Activated CD4-positive, alpha-beta memory T cell treated with anti-CD3 and anti-CD28 coated beads, Interleukin-2, amount 10 ng/mL, durations not matched to agents 7 days and 5 days (primary cell): ENCODE data around the gene TCAP. TPM values are rescaled to one million over a fixed set of nuclear protein-coding genes. Genes with fewer than 3 reads are reported as not detected.

Source experiments
- CTCF ChIA-PET: fragments of 350-600 bp; sonication (Branson Sonifier 250); formaldehyde crosslinking; loops from one replicate; lab custom pipeline; 2021; ENCODE audit warnings: antibody characterized with exemption, inconsistent platforms; lab: Charles Lee
- POLR2A ChIA-PET: fragments of 350-600 bp; sonication (Branson Sonifier 250); formaldehyde crosslinking; loops from one replicate; lab custom pipeline; 2021; ENCODE audit warnings: antibody characterized with exemption; lab: Charles Lee
- DNase-seq: peaks from one replicate; pipeline ENCODE4 v3.0.0-alpha.2; 2020
- H3K27ac Mint-ChIP-seq: one replicate; pipeline ENCODE4 v1.8.0; 2021; ENCODE audit warnings: mild to moderate bottlenecking, mixed read lengths
- H3K27me3 Mint-ChIP-seq: one replicate; pipeline ENCODE4 v1.8.0; 2021; ENCODE audit warnings: mixed read lengths
- H3K36me3 Mint-ChIP-seq: one replicate; pipeline ENCODE4 v1.8.0; 2021; ENCODE audit warnings: low read depth, mixed read lengths
- H3K4me1 Mint-ChIP-seq: one replicate; pipeline ENCODE4 v1.8.0; 2021; ENCODE audit warnings: mixed read lengths
- H3K4me3 Mint-ChIP-seq: one replicate; pipeline ENCODE4 v1.8.0; 2021; ENCODE audit warnings: mild to moderate bottlenecking, mixed read lengths
- H3K9me3 Mint-ChIP-seq: one replicate; pipeline ENCODE4 v1.8.0; 2021; ENCODE audit warnings: mixed read lengths
- total RNA-seq, 2 experiments: library from RNA; stranded (reverse); gene quantifications; one replicate each; pipeline ENCODE4 v1.2.3, GENCODE V29; 2021

Gene TCAP
- total RNA-seq, 2 experiments from 2014 or later: 1.3 to 1.5 TPM

- peaks cover 6% of the 10 kb centered on the region for H3K36me3 Mint-ChIP-seq
- POLR2A ChIA-PET: interaction anchor here (1.0 to 2.5 kb wide), 2 partner anchors 33 to 75 kb away, joined by 4 to 10 read pairs; partner anchors contain the start of genes MIEN1 and PGAP3
- H3K27ac Mint-ChIP-seq: no peak overlapping the region
- no peaks in the 10 kb centered on the region for H3K27me3 Mint-ChIP-seq
- peaks cover 15% of the 10 kb centered on the region for H3K4me1 Mint-ChIP-seq
- CTCF ChIA-PET: interaction anchor here (1.2 to 3.3 kb wide), 16 partner anchors 9 to 103 kb away, joined by 3 to 31 read pairs (median 14); partner anchors contain the start of genes MIEN1, PNMT and TCAP
- no peak overlapping the region for H3K4me3 Mint-ChIP-seq
- no peak for DNase-seq
- no peaks in the 10 kb centered on the region for H3K9me3 Mint-ChIP-seq
Measured at GRCh38 chr17:39655105-39655504, 10.0 kb upstream of the TCAP start.

- no peaks in the 10 kb centered on the region for H3K27me3 Mint-ChIP-seq
- H3K36me3 Mint-ChIP-seq: peaks cover 23% of the 10 kb centered on the region
- CTCF ChIA-PET: interaction anchor here (1.4 to 2.2 kb wide), 2 partner anchors 11 to 37 kb away, joined by 3 to 9 read pairs; no protein-coding TSS in a partner anchor
- POLR2A ChIA-PET: no interaction called here
- H3K9me3 Mint-ChIP-seq: no peaks in the 10 kb centered on the region
- H3K4me1 Mint-ChIP-seq: peaks cover 11% of the 10 kb centered on the region
- no peak overlapping the region for H3K4me3 Mint-ChIP-seq
- DNase-seq: no peak
- no peak overlapping the region for H3K27ac Mint-ChIP-seq
Measured at GRCh38 chr17:39658346-39658745, 6.8 kb upstream of the TCAP start.

GRCh38 chr17:39658760-39659159, 6.4 kb upstream of the TCAP start:
- no peak for DNase-seq
- ChIA-PET CTCF (no interaction called here), POLR2A (no interaction called here)
- no peak overlapping the region for H3K27ac Mint-ChIP-seq
- H3K36me3 Mint-ChIP-seq: peaks cover 23% of the 10 kb centered on the region
- no peaks in the 10 kb centered on the region for H3K9me3 Mint-ChIP-seq
- H3K4me1 Mint-ChIP-seq: peaks cover 8% of the 10 kb centered on the region
- no peak overlapping the region for H3K4me3 Mint-ChIP-seq
- H3K27me3 Mint-ChIP-seq: no peaks in the 10 kb centered on the region

- Mint-ChIP-seq H3K27ac (no peak overlapping the region), H3K4me3 (no peak overlapping the region), H3K4me1 (peaks cover 5% of the 10 kb centered on the region), H3K27me3 (no peaks in the 10 kb centered on the region), H3K9me3 (no peaks in the 10 kb centered on the region), H3K36me3 (peaks cover 23% of the 10 kb centered on the region)
- DNase-seq: no peak
- ChIA-PET CTCF (interaction anchor here (0.7 kb wide), 1 partner anchor 21 kb away, joined by 4 read pairs; no protein-coding TSS in a partner anchor), POLR2A (no interaction called here)
Measured at GRCh38 chr17:39659279-39660010, 5.7 kb upstream of the TCAP start.

DNA sequence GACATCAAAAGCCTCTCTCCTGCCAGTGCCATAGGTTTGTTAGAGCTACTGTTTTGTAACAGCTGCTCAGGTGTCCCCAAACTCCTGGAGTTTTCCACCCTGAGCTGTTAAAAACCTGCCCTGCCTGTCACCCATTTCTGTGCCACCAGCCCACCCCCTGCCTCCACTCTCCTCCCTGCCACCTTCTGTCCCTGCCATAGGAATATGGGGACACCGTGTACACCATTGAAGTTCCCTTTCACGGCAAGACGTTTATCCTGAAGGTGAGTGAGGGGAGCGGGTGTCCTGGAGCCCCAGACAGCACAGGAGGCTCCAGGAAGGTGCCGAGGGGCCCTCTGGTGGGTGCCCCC, 5.2 kb upstream of the TCAP start:
- H3K36me3 Mint-ChIP-seq: peaks cover 22% of the 10 kb centered on the region
- CTCF ChIA-PET: interaction anchor here (0.7 kb wide), 1 partner anchor 22 kb away, joined by 4 read pairs; no protein-coding TSS in a partner anchor

GRCh38 chr17:39660397-39661385, 4.5 kb upstream of the TCAP start:
- Mint-ChIP-seq H3K4me1 (no peaks in the 10 kb centered on the region), H3K36me3 (peaks cover 18% of the 10 kb centered on the region), H3K27ac (no peak overlapping the region), H3K4me3 (no peak overlapping the region), H3K27me3 (peaks cover 1% of the 10 kb centered on the region), H3K9me3 (no peaks in the 10 kb centered on the region)
- ChIA-PET POLR2A (no interaction called here), CTCF (no interaction called here)
- no peak for DNase-seq

More for the DNA sequence above, 5.2 kb upstream of the TCAP start:
- H3K27ac Mint-ChIP-seq: no peak overlapping the region
- POLR2A ChIA-PET: no interaction called here
- no peaks in the 10 kb centered on the region for H3K9me3 Mint-ChIP-seq
- no peak overlapping the region for H3K4me3 Mint-ChIP-seq
- H3K4me1 Mint-ChIP-seq: peaks cover under 1% of the 10 kb centered on the region
- DNase-seq: no peak
- H3K27me3 Mint-ChIP-seq: no peaks in the 10 kb centered on the region

GRCh38 chr17:39661744-39662541, 3.2 kb upstream of the TCAP start:
- H3K36me3 Mint-ChIP-seq: peaks cover 18% of the 10 kb centered on the region
- H3K27me3 Mint-ChIP-seq: peaks cover 11% of the 10 kb centered on the region
- H3K4me3 Mint-ChIP-seq: no peak overlapping the region
- POLR2A ChIA-PET: no interaction called here
- DNase-seq: no peak
- H3K9me3 Mint-ChIP-seq: no peaks in the 10 kb centered on the region
- no peak overlapping the region for H3K27ac Mint-ChIP-seq
- H3K4me1 Mint-ChIP-seq: no peaks in the 10 kb centered on the region
- CTCF ChIA-PET: no interaction called here

DNA sequence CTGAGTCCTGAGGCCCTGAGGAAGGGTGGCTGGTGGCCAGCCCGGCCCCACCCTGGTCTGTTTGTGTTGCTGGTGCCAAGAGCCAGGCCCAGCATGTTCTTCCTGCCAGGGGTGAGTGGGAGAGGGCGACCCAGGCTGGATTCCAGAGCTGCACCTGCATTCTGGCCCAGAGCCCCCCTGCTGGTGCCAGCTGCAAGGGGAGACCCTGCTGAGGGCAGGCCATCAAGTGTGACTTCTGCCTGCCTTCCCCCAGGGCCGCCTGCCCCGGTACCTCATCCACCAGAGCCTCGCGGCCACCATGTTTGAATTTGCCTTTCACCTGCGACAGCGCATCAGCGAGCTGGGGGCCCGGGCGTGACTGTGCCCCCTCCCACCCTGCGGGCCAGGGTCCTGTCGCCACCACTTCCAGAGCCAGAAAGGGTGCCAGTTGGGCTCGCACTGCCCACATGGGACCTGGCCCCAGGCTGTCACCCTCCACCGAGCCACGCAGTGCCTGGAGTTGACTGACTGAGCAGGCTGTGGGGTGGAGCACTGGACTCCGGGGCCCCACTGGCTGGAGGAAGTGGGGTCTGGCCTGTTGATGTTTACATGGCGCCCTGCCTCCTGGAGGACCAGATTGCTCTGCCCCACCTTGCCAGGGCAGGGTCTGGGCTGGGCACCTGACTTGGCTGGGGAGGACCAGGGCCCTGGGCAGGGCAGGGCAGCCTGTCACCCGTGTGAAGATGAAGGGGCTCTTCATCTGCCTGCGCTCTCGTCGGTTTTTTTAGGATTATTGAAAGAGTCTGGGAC, 2.4 kb upstream of the TCAP start:
- Mint-ChIP-seq H3K27ac (no peak overlapping the region), H3K9me3 (no peaks in the 10 kb centered on the region), H3K4me3 (no peak overlapping the region), H3K36me3 (peaks cover 18% of the 10 kb centered on the region), H3K4me1 (no peaks in the 10 kb centered on the region), H3K27me3 (peaks cover 14% of the 10 kb centered on the region)
- CTCF ChIA-PET: interaction anchor here (2.2 kb wide), 1 partner anchor 8 kb away, joined by 8 read pairs; no protein-coding TSS in a partner anchor
- DNase-seq: no peak
- POLR2A ChIA-PET: interaction anchor here (1.2 kb wide), 1 partner anchor 11 kb away, joined by 3 read pairs; no protein-coding TSS in a partner anchor

DNA sequence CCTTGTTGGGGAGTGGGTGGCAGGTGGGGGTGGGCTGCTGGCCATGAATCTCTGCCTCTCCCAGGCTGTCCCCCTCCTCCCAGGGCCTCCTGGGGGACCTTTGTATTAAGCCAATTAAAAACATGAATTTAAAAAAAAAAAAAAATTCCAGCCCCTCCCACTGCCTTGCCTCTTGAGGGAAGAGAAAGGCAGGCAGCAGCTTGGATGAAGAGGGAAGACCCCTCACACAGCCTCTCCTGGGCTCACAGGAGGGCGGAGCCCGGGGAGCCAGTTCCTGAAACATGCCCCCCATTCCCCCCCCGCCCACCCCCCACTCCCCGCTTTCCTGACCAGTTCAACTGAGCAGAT, 1.8 kb upstream of the TCAP start:
- no peaks in the 10 kb centered on the region for H3K4me1 Mint-ChIP-seq
- CTCF ChIA-PET: interaction anchor here (2.2 kb wide), 1 partner anchor 9 kb away, joined by 8 read pairs; no protein-coding TSS in a partner anchor
- POLR2A ChIA-PET: interaction anchor here (1.2 kb wide), 1 partner anchor 10 kb away, joined by 3 read pairs; no protein-coding TSS in a partner anchor
- peaks cover 18% of the 10 kb centered on the region for H3K36me3 Mint-ChIP-seq
- no peak overlapping the region for H3K27ac Mint-ChIP-seq
- no peak overlapping the region for H3K4me3 Mint-ChIP-seq
- H3K9me3 Mint-ChIP-seq: no peaks in the 10 kb centered on the region
- peaks cover 17% of the 10 kb centered on the region for H3K27me3 Mint-ChIP-seq
- DNase-seq: no peak

GRCh38 chr17:39663688-39664580, 1.2 kb upstream of the TCAP start:
- POLR2A ChIA-PET: interaction anchor here (1.2 kb wide), 1 partner anchor 9 kb away, joined by 3 read pairs; no protein-coding TSS in a partner anchor
- peaks cover 5% of the 10 kb centered on the region for H3K4me1 Mint-ChIP-seq
- H3K27ac Mint-ChIP-seq: no peak overlapping the region
- H3K36me3 Mint-ChIP-seq: peaks cover 18% of the 10 kb centered on the region
- CTCF ChIA-PET: interaction anchor here (2.2 kb wide), 1 partner anchor 10 kb away, joined by 8 read pairs; no protein-coding TSS in a partner anchor
- no peak overlapping the region for H3K4me3 Mint-ChIP-seq
- no peaks in the 10 kb centered on the region for H3K9me3 Mint-ChIP-seq
- DNase-seq: no peak
- H3K27me3 Mint-ChIP-seq: peaks cover 22% of the 10 kb centered on the region
